Ishikawa (cell line): ENCODE data around the gene MPDZ.

Source experiments
- CEBPB ChIP-seq: IDR thresholded peaks from 2 replicates; pipeline ENCODE4 v1.6.1; 2012
- CREB1 ChIP-seq: IDR thresholded peaks from 2 replicates; pipeline ENCODE4 v1.6.1; 2012; ENCODE audit warnings: low read depth
- EGR1 ChIP-seq: IDR thresholded peaks from 2 replicates; pipeline ENCODE4 v1.6.1; 2012
- EP300 ChIP-seq: IDR thresholded peaks from 2 replicates; pipeline ENCODE4 v1.6.1; 2012; ENCODE audit warnings: borderline replicate concordance
- RAD21 ChIP-seq: IDR thresholded peaks from 2 replicates; pipeline ENCODE4 v1.6.1; 2012; ENCODE audit warnings: low read depth
- REST ChIP-seq: IDR thresholded peaks from 2 replicates; pipeline ENCODE4 v1.6.1; 2012; ENCODE audit warnings: low read depth, mild to moderate bottlenecking
- TAF1 ChIP-seq: IDR thresholded peaks from 2 replicates; pipeline ENCODE4 v1.6.1; 2012; ENCODE audit warnings: low read depth, mild to moderate bottlenecking
- TCF12 ChIP-seq: IDR thresholded peaks from 2 replicates; pipeline ENCODE4 v1.6.1; 2012; ENCODE audit warnings: low read depth
- USF1 ChIP-seq: IDR thresholded peaks from 2 replicates; pipeline ENCODE4 v1.6.1; 2012
- YY1 ChIP-seq: IDR thresholded peaks from 2 replicates; pipeline ENCODE4 v1.6.1; 2012; ENCODE audit warnings: low read depth
- ZBTB7A ChIP-seq: IDR thresholded peaks from 2 replicates; pipeline ENCODE4 v1.6.1; 2012; ENCODE audit warnings: low read depth

- TF ChIP-seq CREB1 (no peak), YY1 (no peak), USF1 (no peak), REST (no peak), ZBTB7A (peak; percentile 64; the same call in 1 of the 2 replicates), EP300 (no peak), TCF12 (no peak), TAF1 (no peak), RAD21 (no peak), CEBPB (no peak), EGR1 (peak; percentile 78)
Measured at GRCh38 chr9:13279284-13280141, at the start of gene MPDZ.
